Left renal cortex interstitium (tissue), 4 donors: Measurements from ENCODE around the gene VCPKMT. TPM values are rescaled to one million over a fixed set of nuclear protein-coding genes. Genes with fewer than 3 reads are reported as not detected.

Experiments used
- DNase-seq, 4 donors: peaks; one replicate each; pipeline ENCODE4 v3.0.0-alpha.2; 2013; ENCODE audit warnings: low read depth in 4 of 4, low spot score in 2 of 4, missing footprints in 1 of 4
- polyA plus RNA-seq, 4 donors: library from polyadenylated mRNA; unstranded; fragments of 120-200 nt; gene quantifications; one replicate each; pipeline ENCODE4 v1.2.1, GENCODE V29; 2013; ENCODE audit not compliant: insufficient read length in 4 of 4

VCPKMT gene
- polyA plus RNA-seq, 4 donors = 13.3 to 21.2 (median 14.7) TPM

- no peak for DNase-seq
Measured at GRCh38 chr14:50068496-50068895, 47.9 kb downstream of the VCPKMT start.

DNA sequence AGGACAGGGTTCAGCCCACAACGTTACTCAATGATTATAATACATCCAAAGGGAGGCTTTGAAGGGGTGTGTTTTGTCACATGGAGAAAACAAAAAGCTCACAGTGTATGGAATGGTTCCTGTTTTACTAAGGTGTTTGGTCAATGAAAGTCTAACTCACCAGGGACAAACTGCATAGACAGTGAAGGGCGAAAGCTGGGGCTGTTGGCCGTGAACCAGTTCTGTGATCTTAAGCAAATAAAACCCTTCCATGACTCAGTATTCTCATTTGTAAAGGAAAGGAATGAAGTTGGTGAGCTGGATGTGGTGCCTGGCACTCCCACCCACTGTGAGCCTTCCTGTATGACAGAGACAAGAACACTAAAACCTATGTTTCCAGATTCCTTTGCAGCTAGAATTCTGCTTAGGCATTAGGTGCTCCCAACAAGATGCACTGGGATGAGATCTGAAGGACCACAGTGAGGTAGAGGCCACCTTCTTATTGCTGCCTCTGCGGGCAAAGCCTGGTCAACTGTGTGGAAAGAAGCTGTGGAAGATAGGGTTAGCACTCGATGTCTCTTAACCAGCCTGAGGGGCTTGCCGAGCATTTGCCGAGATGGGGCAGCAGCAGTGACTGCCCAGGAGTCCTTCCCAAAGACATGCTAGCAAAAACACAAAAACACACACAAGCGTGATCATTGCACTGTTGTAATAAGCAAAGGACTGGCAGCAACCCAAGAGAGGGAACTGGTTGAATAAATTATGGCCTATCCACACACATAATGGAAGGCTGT is 48.5 kb downstream of the VCPKMT start:
- no peak for DNase-seq

GRCh38 chr14:50065583-50065982 is 50.8 kb downstream of the VCPKMT start:
- DNase-seq = no peak

- DNase-seq = no peak
Measured at GRCh38 chr14:50064993-50065392, 51.4 kb downstream of the VCPKMT start.

GRCh38 chr14:50063876-50064420 is 52.4 kb downstream of the VCPKMT start:
- no peak for DNase-seq

DNA sequence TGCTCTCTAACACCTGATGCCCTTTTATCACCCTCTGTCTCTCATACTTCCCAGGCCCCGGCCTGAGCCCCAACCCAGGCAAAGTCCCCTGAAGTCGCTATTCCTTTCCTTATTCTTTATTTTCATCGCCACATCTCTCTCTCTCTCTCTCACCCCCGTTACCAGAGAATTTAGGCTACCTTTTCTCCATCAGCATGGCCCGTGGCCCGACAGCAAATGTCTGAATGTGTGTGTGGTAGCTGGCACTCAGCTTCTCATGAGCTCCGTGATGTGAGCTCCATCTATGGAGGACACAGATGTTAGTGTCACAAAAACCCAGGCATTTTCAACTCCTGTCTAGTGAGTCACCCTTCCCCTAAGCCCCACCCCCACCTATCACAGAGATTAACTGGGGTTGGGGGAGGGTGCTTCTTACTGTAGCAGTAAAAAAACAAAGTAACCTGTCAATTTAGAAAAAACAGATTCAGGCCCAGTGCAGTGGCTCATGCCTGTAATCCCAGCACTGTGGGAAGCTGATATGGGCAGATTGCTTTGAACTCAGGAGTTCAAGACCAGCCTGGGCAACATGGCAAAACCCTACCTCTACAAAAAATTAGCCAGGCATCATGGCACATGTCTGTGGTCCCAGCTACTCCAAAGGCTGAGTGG is 53.8 kb downstream of the VCPKMT start:
- peak in 1 of 4 donors; percentile 21 for DNase-seq

- peak in 2 of 4 donors; percentile 32 to 50 for DNase-seq
Measured at GRCh38 chr14:50061664-50062437, 54.5 kb downstream of the VCPKMT start.

- DNase-seq = peak in 1 of 4 donors; percentile 23
Measured at GRCh38 chr14:50060871-50061663, 55.3 kb downstream of the VCPKMT start.

DNA sequence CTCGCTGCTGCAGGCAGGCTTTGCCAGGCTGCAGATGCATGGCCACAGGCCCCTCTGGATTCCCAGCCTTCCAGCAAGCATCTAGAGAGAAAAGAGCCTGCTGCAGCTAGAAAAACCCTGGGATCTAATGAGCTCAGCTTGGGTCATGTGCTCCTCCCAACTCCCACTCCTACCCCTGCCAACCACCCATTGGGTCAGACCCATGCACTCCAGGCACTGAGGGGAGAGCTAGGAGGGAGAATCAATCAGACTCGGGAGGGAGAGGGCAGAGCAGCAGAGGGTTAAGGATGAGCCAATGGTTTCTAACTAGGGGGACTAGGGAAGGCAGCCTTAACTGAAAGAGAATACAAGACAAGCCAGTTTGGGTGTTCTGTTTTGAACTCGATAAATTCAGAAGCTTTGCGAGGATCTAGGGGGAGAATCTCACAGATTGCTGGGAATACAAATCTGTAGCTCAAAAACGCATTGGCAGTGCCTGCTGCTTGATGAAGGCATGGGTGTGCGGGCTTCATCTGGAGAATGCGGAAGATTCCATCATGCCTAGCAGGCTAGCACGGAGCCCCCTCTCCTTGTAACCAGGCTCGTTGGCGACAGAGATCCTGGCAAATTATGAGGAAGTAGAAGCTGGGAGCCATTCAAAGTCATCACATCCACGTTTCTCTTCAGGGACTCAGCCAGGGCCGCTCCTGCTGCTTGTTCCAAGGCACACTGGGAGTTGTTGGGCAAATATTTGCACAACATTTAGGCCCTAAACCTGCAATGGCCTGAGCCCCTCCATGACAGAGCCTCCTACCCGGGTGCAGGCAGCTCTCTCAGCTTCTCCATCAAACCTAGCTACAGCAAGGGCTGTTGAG is 56.4 kb downstream of the VCPKMT start:
- DNase-seq = no peak

Other genes with a start within 250 kb of the VCPKMT start
- gene ARF6, start 223.5 kb downstream of the VCPKMT start, polyA plus RNA-seq = 10 to 100 TPM; 80.4 to 89.5 (median 85.1) TPM
- gene SOS2, start 115.0 kb upstream of the VCPKMT start, polyA plus RNA-seq = 10 to 100 TPM; 34.7 to 41.5 (median 38.3) TPM
- gene L2HGDH, start 195.7 kb upstream of the VCPKMT start, polyA plus RNA-seq = 10 to 100 TPM in 1 of 4 donors, 1 to 10 TPM in 3; 8.8 to 12.9 (median 9.2) TPM
- gene DMAC2L, start 195.8 kb upstream of the VCPKMT start, polyA plus RNA-seq = 10 to 100 TPM; 18.0 to 34.9 (median 25.8) TPM